H54 (cell line): Measurements from ENCODE around the gene BLACAT1.
"Not testable (repeated sequence)": the region's sequence is repeated elsewhere in the genome, so short reads cannot be mapped to it uniquely, and the experiment has no call there.

Experiments used
- DNase-seq: peaks from one replicate; pipeline ENCODE4 v3.0.0; 2011; ENCODE audit warnings: low spot score, mixed read lengths; ENCODE audit not compliant: insufficient read length
- FAIRE-seq: peaks from 3 replicates; lab custom pipeline; 2011; peaks lifted over from hg19 to GRCh38; lab: Jason Lieb, UNC
- POLR2A ChIP-seq: IDR thresholded peaks from 2 replicates; pipeline ENCODE4 v1.6.1; 2011; ENCODE audit warnings: low read depth, mild to moderate bottlenecking, low read length

BLACAT1 gene

GRCh38 chr1:205417870-205418635 lies 37.8 kb downstream of the BLACAT1 start:
- TF ChIP-seq POLR2A: no peak
- DNase-seq (no peak), FAIRE-seq (no peak)

DNA sequence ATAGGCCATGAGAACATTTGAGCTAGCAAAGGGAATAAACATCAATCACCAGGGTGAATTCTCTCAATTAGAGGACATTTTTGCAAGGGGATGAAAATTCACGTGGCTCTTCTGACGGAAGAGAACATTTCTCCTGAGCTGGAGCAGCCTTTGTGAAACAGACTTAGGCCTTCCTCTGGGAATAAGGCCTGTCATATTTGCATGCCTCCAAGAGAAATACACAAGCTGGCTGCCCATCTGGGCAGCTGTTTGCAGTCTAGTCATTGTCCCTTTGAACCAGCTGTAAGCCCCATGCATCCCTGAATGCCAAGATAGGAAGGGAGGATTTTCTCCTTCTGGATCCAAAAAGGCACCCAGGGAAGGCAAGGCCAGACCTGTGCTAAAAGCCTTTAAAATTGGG lies 39.5 kb downstream of the BLACAT1 start:
- TF ChIP-seq POLR2A: no peak
- no peak for DNase-seq
- FAIRE-seq: no peak

DNA sequence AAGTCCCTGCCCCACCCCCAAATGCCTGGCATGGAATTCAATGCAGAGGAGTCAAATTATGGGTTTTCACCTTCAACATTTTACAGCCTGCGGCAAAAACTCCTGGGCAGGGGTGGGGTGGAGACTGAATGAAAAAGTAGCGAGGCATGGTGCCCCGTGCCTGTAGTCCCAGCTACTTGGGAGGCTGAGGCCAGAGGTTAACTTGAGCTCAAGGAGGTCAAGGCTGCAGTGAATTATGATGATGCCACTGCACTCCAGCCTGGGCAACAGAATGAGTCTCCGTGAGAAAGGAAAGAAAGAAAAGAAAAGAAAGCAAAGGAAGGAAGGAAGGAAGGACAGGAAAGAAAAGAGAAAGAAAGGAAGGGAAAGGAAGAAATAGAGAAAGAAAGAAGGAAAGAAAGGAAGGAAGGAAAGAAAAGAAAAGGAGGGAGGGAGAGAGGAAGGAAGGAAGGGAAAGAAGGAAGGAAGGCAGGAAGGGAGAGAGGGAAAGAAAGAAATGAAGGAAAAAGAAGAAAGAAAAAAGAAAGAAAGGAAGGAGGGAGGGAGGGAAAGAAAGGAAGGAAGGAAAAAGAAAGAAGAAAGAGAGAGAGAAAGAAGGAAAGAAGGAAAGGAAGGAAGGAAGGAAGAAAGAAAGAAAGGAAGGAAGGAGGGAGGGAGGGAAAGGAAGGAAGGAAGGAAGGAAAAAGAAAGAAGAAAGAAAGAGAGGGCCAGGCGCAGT lies 45.1 kb downstream of the BLACAT1 start:
- no peak for DNase-seq
- FAIRE-seq: no peak
- no peak for TF ChIP-seq POLR2A

GRCh38 chr1:205407970-205408369 lies 47.9 kb downstream of the BLACAT1 start:
- no peak for FAIRE-seq
- no peak for DNase-seq
- TF ChIP-seq POLR2A: no peak

- not testable (repeated sequence) for DNase-seq, FAIRE-seq
Observed at GRCh38 chr1:205406252-205406651, 49.6 kb downstream of the BLACAT1 start.
